NCI-H1417 treated with DMSO at 0.1 percent for 48 hours (cell line): ENCODE measurements around the gene YBX2.

Source experiments
- DNase-seq: peaks from one replicate; lab custom pipeline; 2025; lab: John Stamatoyannopoulos, UW

Gene YBX2

DNA sequence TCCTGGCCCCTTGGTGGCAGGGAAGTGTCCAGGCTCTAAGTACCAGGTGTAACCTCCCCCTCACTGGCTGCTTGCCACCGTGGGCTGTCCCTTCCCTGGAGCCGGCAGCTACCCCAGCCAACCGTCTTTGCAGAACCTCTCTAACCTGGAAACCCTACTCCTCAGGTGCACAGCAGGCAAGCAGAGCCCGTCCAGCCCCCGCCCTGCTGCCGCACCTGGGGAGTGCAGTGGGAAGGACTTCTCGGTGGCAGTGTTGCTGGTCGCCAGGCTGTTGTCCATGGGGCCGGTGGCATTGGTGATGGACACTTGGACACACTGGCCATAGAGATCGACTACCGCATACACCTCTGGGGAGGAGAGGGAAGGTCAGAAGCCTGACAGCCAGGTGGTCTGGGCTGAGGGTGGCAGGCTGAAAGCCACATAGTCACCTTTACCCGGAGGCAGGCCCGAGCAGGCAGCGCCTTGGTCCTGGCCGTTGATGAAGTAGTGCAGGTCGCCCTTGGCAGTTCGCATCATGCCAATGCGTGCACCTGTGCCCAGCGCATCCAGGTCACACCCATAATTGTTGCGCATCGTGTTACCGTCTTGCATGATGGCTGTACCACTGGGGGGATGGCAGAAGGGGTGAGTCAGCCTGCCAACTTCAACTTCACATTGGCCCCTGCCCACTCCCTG lies 28.2 kb upstream of the YBX2 start:
- DNase-seq: no peak

DNA sequence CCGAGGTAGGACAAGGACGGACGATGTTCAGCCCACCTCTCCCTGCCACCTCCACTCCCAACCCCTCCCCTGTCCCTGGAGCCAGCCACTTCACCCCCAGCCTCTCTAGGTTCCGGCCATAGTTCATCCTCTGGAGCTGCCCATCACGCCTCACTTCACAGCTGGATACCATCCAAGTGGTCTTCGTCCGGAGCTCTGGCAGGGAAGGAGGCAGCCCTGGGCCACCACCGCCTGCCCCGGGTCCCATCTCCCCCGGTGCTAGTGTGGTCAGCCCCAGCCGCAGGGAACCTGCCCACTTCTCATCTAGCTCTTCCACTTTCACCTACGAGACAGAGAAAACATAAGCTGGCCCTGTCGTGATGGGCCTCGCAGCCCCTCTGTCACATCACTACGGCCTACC lies 27.0 kb upstream of the YBX2 start:
- DNase-seq: no peak

- DNase-seq: no peak
Measured at GRCh38 chr17:7318121-7318860, 23.9 kb upstream of the YBX2 start.

DNA sequence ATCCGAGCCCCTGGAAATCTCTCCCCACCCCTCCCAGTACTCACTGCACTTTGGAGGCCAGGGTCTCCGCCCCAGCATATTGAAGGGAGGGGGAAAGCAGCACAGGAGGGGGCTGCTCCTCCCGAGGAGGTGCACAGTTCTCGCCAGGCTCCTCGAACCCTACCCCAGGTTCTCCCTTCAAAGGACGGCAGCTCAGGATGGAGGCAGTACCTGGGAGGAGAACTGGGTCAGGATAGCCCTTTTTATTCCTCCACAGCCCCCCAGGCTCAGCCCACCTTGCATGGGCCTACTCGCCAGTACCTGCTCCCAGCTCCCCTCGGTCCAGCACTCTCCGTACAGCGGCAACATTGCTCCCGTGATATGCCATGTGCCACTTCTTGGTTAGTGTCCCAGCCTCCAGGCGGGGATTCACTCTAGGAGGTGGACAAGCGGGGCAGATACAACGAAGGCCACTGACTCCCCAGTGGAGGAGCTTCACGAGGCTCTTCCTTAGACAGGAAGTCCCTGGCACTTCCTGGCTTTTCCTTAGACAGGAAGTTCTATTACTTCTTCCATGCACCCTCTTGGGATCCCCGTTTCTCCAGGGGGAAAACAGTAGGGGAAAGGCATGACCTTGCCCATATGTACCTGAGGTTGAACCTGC lies 22.8 kb upstream of the YBX2 start:
- DNase-seq: no peak

DNA sequence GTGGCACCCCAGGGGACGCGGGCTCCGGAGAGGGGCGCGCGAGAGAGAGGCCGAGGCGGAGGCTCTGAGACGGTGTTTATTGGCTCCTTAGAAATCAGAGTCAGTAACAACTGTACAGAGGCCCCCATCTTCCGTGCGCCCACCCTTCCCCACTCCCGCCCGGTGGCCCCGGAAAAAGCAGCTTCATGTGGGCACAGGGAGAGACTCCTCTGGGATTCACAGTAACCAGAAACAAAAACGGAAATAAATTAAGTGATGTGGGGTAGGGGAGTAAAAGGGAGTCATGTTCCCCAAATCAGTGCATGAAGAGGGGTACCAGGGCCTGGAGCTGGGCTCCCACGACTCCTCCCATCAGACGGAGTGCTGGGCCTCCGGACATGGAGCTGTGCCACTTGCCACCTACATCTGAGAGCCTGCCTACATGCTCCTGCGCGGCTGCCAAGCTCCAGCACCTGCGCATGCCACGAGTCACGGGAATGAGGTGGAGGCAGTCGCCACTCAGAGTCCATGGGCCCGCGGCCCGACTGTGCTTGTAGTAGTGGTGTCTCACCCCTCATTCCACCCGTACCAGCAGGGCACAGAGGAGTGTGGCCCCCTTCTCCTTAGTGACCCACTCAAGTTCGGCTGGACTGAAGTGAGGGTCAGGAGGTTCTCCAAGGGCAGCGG lies 21.3 kb upstream of the YBX2 start:
- DNase-seq: no peak

DNA sequence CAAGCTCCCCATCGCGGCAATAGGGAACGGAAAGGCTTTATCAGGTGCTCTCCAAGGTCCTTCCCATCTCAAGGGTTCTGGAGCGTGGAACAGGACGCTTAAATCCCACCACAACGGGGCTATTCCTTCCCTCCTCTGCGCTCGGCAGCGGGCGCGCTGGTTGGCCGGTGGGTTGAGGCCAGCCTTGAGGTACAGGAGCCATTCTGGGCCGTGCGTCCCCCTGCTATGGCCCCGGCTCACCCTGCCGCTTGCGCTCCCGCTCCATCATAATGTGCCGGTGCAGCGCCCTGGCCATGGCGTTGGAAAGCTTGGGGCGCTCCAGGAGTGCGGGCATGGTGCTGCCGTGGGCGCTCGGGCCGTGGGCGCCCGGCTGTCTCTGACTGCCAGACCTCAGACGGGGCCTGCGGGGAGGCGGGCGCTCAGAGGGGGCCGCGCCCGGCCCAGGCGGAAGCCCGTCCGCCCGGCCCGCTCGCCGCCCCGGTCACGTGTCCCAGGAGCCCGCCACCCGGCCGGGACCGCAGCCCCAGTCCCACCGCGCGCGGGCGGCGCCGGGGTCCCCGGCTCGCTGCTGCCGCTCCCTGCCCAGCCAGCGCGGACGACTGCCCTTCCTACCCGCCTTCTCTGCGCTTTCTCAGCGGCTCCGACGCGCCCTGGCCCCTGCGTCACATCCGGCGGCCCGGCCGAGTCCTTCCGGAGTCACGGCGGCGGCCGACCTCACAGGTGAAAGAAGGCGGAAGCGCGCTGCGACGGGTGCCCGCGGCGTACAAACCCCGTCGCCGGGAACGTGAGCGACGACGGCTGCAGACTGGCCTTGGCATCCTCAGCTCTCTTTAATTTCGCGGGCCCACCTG lies 20.5 kb upstream of the YBX2 start, which contains the start of gene GPS2:
TSS of gene GPS2 (minus strand) at position 642 of the 851 bp plus-strand sequence. CDS start at position 334, 308 bp downstream.
- DNase-seq: peak; percentile 36

DNA sequence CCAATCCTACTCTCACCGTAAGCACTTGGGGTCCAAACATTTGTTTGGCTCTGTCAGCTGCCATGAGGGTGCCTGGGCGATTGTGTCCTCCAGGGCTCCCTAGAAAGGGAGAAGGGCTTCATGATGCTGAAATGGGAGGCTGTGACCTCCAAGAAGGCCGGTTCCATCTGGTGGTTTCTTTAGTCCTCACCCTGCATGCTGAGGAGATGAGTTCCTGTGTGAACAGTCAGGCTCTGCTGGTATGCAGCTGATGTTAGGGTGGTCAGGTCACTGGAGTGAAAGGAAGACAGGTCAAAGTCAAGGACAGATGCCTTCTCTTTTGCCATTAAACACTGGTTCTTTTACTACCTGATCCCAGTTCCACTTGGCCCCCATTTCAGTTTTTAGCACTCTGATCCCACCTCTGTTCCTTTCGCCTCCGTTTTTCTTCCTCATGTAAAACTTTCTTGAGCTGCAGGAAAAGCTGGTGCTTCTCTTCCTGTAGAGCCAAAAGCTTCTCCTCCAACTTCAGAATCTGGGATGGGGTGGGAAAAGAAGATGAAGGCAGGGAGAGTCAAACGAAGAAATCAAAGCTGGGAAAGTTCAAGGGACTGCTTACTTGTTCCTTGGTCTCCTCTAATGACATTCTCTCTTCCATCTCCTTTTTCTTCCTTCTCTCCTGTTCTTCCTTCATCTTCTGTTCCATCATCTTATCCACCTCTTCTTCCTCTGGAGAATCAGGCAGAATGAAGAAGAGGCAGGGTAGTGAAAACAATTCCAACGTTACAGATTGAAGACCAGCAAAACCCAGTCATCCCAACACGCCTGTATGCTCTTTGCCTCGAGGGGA lies 19.7 kb upstream of the YBX2 start:
- no peak for DNase-seq

DNA sequence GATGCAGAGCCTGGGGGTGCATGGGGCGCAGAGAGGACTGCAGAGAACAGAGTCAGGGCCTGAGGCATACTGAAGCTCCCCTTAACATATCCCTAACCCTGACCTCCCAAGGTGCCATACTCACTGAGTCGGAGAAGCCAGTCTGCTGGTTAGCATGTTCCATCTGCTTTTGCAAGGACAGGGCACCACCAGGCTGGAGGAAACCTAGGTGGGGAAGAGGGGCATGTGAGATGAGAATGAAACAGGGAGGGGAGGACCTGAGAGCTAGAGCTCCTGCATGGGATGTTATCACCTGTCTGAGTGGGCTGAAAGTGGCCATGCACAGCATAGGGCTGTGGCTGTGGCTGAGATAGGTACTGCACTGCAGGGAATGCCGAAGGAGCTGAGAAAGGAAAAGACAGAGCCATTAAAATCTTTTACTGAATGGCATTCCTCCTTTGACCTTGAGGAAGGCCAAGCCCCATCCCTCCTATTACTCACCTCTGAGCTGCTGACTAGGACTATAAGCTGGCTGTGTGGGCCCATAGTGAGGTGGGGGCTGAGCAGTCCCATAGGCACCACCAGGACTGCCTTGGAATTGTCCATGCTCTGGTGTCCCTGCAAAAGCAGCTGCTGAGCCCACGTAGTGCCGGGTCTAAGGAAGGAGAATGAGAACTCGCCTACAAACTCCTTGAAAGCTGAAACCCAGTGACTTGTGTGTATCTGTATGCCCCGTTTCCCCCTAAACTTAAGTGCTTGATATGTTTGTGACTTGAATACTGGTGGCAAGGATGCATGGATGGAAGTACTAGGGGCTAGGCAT lies 18.9 kb upstream of the YBX2 start:
- DNase-seq: no peak

DNA sequence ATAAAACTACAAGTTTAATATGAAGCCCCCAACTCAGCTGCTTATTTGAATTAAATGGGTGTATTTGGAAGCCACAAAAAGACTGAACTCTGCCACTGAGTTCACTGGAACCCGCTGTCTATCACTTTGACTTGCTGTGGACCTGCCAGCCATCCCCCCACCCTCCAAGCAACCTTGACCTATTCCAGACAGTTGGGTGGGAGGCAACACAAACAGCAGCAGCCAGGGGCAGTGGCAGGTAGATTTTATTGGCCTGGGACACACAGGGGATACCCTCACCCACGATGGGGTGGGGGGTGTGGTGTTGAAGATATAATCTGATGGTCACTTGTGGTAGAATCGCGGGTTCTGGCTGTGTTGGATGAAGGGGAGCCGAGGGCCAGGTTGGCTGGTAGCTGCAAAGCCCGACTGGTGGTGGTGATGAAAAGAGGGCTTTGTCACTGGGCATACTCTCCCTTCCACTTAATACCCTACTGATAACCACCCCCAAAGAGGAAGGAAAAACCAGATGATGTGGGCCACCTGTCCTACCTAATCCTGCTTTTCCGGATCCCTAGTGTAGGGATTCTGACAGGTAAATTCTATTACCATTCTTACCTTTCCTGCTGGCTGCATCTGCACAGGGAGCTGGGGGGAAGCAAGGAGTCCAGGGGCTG lies 18.1 kb upstream of the YBX2 start:
- DNase-seq: no peak

- no peak for DNase-seq
Measured at GRCh38 chr17:7311110-7311705, 16.8 kb upstream of the YBX2 start.

DNA sequence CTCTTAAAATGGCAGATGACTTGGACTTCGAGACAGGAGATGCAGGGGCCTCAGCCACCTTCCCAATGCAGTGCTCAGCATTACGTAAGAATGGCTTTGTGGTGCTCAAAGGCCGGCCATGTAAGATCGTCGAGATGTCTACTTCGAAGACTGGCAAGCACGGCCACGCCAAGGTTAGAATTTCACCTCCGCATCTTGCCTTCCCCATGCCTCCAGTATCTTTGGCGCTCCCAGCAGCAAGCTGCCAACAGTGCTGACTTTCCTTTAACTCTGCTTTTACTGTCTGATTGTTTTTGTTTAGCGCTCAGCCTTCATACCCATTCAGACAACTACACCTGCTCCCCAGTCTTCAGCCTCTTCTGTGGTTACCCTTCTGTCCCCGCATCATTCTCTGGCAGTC lies 15.2 kb upstream of the YBX2 start:
- DNase-seq: no peak

- no peak for DNase-seq
Measured at GRCh38 chr17:7308625-7309433, 14.4 kb upstream of the YBX2 start.

GRCh38 chr17:7307686-7308624 lies 13.5 kb upstream of the YBX2 start:
- no peak for DNase-seq

GRCh38 chr17:7306911-7307685 lies 12.7 kb upstream of the YBX2 start, which contains the start of gene EIF5A:
Gene EIF5A, plus strand, starts transcription at chr17:7307628. Its CDS starts 2,008 bp downstream, at chr17:7309636.
- DNase-seq: peak; percentile 92

DNA sequence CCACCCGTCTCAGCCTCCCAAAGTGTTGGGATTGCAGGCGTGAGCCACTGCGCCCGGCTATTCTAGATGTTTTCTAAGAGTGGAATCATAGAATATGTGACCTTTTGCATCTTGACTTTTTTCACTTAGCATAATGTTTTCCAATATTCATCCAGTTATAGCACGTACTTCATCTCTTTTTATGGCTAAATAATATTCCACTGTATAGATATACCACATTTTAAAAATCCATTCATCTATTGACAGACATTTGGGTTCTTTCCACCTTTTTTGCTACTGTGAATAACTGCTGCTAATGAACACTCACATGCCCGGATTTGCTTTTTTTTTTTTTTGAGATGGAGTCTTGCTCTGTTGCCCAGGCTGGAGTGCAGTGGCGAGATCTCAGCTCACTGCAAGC lies 9.7 kb upstream of the YBX2 start:
- DNase-seq: no peak
